ENCODE measurements around the gene THEM4. TPM values are rescaled to one million over a fixed set of nuclear protein-coding genes. Genes with fewer than 3 reads are reported as not detected.

Gene THEM4
- total and polyA plus RNA-seq, 2 of the 8 experiments (the other 6 are each of a cell fraction or from before 2014, with no cell fraction given) = 9.9 to 11.2 TPM

- no peak for TF ChIP-seq POU5F1 (IDR thresholded peaks at IDR 0.05; ENCODE audit: low read depth, low read length)
Measured at GRCh38 chr1:151841141-151841540, 68.2 kb downstream of the THEM4 start (continued).
